AG09309 (cell line): ENCODE data around the gene NTRK1.
A peak's percentile ranks its signal among the peaks of the same experiment; 100 is the strongest.

Experiments
- DNase-seq: peaks from one replicate; pipeline ENCODE4 v3.0.0-alpha.2; 2010; ENCODE audit warnings: low read depth
- H3K4me3 ChIP-seq: 2 replicates; pipeline ENCODE4 v1.5.1; 2011; ENCODE audit warnings: mild to moderate bottlenecking, low read depth, low read length, moderate library complexity; ENCODE audit not compliant: control insufficient read depth
- CTCF ChIP-seq: IDR thresholded peaks from 2 replicates; pipeline ENCODE4 v1.5.1; 2011; ENCODE audit warnings: mild to moderate bottlenecking, low read depth, low read length, inconsistent platforms; ENCODE audit not compliant: insufficient read depth, control insufficient read depth; ENCODE audit errors: missing control alignments

Gene NTRK1

GRCh38 chr1:156908541-156908940 is 47.9 kb downstream of the NTRK1 start:
- DNase-seq, result no peak
- no peak overlapping the region for H3K4me3 ChIP-seq
- no peak for TF ChIP-seq CTCF

- no peak for TF ChIP-seq CTCF
- no peak for DNase-seq
- H3K4me3 ChIP-seq, result no peak overlapping the region
These were observed 48.3 kb downstream of the NTRK1 start for GRCh38 chr1:156908955-156909354.

GRCh38 chr1:156909671-156910070 is 49.0 kb downstream of the NTRK1 start:
- DNase-seq, result no peak
- H3K4me3 ChIP-seq, result no peak overlapping the region
- no peak for TF ChIP-seq CTCF

DNA sequence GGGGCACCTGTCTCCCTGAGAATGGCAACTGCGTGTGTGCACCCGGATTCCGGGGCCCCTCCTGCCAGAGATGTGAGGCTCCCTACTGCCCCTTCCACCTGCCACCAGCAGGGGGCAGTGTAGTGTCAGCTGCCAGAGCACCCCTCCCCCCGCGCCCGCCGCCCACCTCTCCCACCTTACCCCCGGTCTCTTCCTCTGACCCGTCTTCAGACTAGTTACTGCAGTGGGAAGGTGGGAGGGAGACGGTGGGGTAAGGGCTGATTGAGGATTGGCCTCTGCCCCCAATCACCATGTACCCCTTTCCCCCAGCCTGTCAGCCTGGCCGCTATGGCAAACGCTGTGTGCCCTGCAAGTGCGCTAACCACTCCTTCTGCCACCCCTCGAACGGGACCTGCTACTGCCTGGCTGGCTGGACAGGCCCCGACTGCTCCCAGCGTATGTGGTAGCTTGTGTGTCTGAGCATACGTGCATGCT is 49.7 kb downstream of the NTRK1 start:
- peak; percentile 76 for TF ChIP-seq CTCF
- H3K4me3 ChIP-seq, result no peak overlapping the region
- no peak for DNase-seq

GRCh38 chr1:156911577-156912298 is 51.1 kb downstream of the NTRK1 start:
- no peak for TF ChIP-seq CTCF
- no peak for DNase-seq
- no peak overlapping the region for H3K4me3 ChIP-seq

DNA sequence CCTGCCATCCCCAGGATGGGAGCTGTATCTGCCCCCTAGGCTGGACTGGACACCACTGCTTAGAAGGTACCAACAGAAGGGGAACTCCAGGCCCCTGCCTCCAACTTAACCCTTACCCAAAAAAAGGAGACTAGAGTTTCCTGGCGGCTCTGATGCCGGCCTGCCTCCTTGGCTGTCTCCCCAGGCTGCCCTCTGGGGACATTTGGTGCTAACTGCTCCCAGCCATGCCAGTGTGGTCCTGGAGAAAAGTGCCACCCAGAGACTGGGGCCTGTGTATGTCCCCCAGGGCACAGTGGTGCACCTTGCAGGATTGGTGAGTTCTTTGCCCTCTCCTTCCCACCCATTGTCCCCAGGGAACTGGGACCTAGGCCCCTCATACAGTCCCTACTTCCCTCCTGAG is 51.6 kb downstream of the NTRK1 start:
- TF ChIP-seq CTCF, result no peak
- no peak for DNase-seq
- no peak overlapping the region for H3K4me3 ChIP-seq
